ENCODE results near the gene CUX1.
"Not testable (repeated sequence)": the region's sequence is repeated elsewhere in the genome, so short reads cannot be mapped to it uniquely, and the experiment has no call there.

CUX1 gene

DNA sequence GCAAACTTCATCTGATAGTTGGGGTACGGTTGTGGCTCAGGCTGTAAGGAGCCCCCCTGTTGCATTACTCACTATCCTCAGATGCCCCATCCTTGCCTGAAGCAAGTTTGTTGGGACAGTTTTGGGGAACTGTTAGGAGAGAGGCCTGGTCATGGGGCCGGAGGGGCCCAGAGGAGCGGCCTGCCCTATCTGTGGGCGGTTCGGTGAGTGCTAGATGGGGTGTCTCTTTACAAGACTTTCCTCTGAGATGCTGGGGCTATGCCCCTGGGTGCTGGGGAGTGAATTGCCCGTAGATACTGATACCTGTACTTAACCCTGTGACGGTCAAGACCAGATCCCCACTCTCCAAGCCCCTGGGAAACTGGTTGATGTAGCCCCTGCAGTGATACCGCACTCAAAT, 12.4 kb downstream of the CUX1 start:
- H2AFZ ChIP-seq (ENCODE audit: low read depth, low read length) = no peak overlapping the region
- H4K20me1 ChIP-seq (ENCODE audit: insufficient read depth, low read length) = peaks cover 86% of the 10 kb centered on the region
- TF ChIP-seq EZH2 (IDR thresholded peaks at IDR 0.05; ENCODE audit: borderline replicate concordance, low read depth, low read length, severe bottlenecking) = no peak
- TF ChIP-seq, protein P1, sequence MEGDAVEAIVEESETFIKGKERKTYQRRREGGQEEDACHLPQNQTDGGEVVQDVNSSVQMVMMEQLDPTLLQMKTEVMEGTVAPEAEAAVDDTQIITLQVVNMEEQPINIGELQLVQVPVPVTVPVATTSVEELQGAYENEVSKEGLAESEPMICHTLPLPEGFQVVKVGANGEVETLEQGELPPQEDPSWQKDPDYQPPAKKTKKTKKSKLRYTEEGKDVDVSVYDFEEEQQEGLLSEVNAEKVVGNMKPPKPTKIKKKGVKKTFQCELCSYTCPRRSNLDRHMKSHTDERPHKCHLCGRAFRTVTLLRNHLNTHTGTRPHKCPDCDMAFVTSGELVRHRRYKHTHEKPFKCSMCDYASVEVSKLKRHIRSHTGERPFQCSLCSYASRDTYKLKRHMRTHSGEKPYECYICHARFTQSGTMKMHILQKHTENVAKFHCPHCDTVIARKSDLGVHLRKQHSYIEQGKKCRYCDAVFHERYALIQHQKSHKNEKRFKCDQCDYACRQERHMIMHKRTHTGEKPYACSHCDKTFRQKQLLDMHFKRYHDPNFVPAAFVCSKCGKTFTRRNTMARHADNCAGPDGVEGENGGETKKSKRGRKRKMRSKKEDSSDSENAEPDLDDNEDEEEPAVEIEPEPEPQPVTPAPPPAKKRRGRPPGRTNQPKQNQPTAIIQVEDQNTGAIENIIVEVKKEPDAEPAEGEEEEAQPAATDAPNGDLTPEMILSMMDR (IDR thresholded peaks at IDR 0.05; ENCODE audit: borderline replicate concordance, extremely low read depth, low read length, poor library complexity, severe bottlenecking) = no peak
- DNase-seq (no peak), ATAC-seq (ENCODE audit: insufficient read depth, low read depth) (no peak)
- H3K27ac ChIP-seq (ENCODE audit: low read length) = no peak overlapping the region
- H3K9ac ChIP-seq (ENCODE audit: low read depth, low read length) = no peak overlapping the region
- peaks cover 38% of the 10 kb centered on the region for H3K36me3 ChIP-seq (ENCODE audit: insufficient read depth, low read length)
- H3K4me1 ChIP-seq (ENCODE audit: insufficient read depth, low read length) = no peaks in the 10 kb centered on the region
- H3K79me2 ChIP-seq (ENCODE audit: insufficient read depth, low read length) = peaks cover 98% of the 10 kb centered on the region
- no peak overlapping the region for H3K4me3 ChIP-seq (ENCODE audit: low read depth in 1 of 2, low read length in 2 of 2)
- no peak overlapping the region for H3K4me2 ChIP-seq (ENCODE audit: insufficient read depth, low read length)
- H3K27me3 ChIP-seq (ENCODE audit: insufficient read depth, low read length, poor library complexity) = no peaks in the 10 kb centered on the region
- no peaks in the 10 kb centered on the region for H3K9me3 ChIP-seq (ENCODE audit: insufficient read depth, low read length, severe bottlenecking)

DNA sequence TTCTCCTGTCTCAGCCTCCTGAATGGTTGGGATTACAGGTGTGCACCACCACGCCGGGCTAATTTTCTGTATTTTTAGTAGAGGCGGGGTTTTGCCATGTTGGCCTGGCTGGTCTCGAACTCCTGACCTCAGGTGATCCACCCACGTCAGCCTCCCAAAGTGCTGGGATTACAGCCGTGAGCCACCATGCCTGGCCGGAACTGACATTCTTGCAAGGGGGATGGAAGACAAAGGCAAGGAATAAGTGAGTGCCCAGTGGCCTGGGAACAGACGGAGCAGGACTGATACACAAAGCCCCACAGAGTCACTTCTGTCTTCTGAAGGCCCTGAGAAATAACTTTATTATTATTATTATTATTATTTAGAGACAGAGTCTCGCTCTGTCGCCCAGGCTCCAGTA, 14.0 kb downstream of the CUX1 start:
- not testable (repeated sequence) for H3K27me3 ChIP-seq (ENCODE audit: insufficient read depth, low read length, poor library complexity); H3K9ac ChIP-seq (ENCODE audit: low read depth, low read length); H3K9me3 ChIP-seq (ENCODE audit: insufficient read depth, low read length, severe bottlenecking); H3K4me3 ChIP-seq (ENCODE audit: low read depth in 1 of 2, low read length in 2 of 2); H3K27ac ChIP-seq (ENCODE audit: low read length); ATAC-seq (ENCODE audit: insufficient read depth, low read depth); H3K4me2 ChIP-seq (ENCODE audit: insufficient read depth, low read length); H3K4me1 ChIP-seq (ENCODE audit: insufficient read depth, low read length); H2AFZ ChIP-seq (ENCODE audit: low read depth, low read length); DNase-seq
- Histone ChIP-seq H3K36me3 (ENCODE audit: insufficient read depth, low read length) (peaks cover 30% of the 10 kb centered on the region), H3K79me2 (ENCODE audit: insufficient read depth, low read length) (peaks cover 98% of the 10 kb centered on the region), H4K20me1 (ENCODE audit: insufficient read depth, low read length) (peaks cover 86% of the 10 kb centered on the region)

DNA sequence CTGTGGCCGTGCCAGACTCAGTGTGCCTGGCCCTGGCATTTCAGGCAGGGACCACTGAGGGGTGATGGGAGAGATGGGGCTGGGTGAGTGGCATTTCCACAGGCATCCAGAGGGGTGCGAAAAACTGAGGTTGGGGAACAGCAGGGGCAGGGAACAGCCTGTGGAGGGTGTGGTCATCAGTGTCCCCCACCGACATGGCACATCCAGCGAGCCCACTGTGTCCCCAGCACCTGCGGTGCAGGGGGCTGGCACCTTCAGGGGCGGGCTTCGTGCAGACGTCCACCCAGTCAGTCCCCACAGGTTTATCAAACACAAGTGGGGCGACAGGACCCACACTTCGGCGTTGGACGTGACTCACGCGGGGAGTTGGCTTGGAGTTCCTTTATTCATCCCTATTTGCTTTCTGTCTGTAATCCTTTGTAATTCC, 14.8 kb downstream of the CUX1 start:
- no peak for DNase-seq
- Histone ChIP-seq H3K4me3 (ENCODE audit: low read depth in 1 of 2, low read length in 2 of 2) (no peak overlapping the region), H4K20me1 (ENCODE audit: insufficient read depth, low read length) (peaks cover 87% of the 10 kb centered on the region), H3K9ac (ENCODE audit: low read depth, low read length) (no peak overlapping the region), H2AFZ (ENCODE audit: low read depth, low read length) (no peak overlapping the region), H3K79me2 (ENCODE audit: insufficient read depth, low read length) (peaks cover 98% of the 10 kb centered on the region), H3K9me3 (ENCODE audit: insufficient read depth, low read length, severe bottlenecking) (no peaks in the 10 kb centered on the region), H3K4me1 (ENCODE audit: insufficient read depth, low read length) (no peaks in the 10 kb centered on the region), H3K4me2 (ENCODE audit: insufficient read depth, low read length) (no peak overlapping the region), H3K27me3 (ENCODE audit: insufficient read depth, low read length, poor library complexity) (no peaks in the 10 kb centered on the region), H3K36me3 (ENCODE audit: insufficient read depth, low read length) (peaks cover 30% of the 10 kb centered on the region), H3K27ac (ENCODE audit: low read length) (no peak overlapping the region)
- TF ChIP-seq, protein P1 (IDR thresholded peaks at IDR 0.05; ENCODE audit: borderline replicate concordance, extremely low read depth, low read length, poor library complexity, severe bottlenecking) = no peak
- TF ChIP-seq EZH2 (IDR thresholded peaks at IDR 0.05; ENCODE audit: borderline replicate concordance, low read depth, low read length, severe bottlenecking) = no peak
- no peak for ATAC-seq (ENCODE audit: insufficient read depth, low read depth)

DNA sequence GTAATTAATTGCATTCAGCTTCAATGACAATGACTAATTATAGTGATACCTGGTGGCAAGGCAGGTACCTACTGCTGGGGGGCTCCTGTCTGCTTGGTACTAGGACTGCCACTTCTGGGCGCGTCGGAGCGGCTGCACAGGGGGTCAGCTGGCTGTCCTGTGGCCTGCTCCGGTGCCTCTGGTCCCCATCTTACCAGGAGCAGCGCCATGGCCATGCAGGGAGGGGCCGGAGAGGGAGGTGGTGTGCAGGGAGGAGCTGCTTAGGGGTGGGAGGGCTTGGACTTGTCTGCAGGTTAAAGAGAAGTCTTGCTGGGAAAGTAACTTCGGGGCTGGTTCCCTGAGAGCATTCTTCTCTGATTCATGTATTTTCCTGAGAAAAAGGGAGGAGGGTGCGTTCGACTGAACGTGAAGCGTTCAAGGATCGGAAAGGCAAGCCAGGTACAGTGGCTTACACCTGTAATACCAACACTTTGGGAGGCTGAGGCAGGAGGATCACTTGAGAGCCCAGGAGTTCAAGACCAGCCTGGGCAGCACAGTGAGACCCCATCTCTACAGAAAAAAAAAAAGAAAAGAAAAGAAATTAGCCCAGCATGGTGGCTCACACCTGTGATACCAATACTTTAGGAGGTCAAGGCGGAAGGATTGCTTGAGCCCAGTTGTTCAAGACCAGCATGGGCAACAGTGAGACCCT, 15.4 kb downstream of the CUX1 start:
- TF ChIP-seq, protein P1 (IDR thresholded peaks at IDR 0.05; ENCODE audit: borderline replicate concordance, extremely low read depth, low read length, poor library complexity, severe bottlenecking) = no peak
- TF ChIP-seq EZH2 (IDR thresholded peaks at IDR 0.05; ENCODE audit: borderline replicate concordance, low read depth, low read length, severe bottlenecking) = no peak
- H3K9ac ChIP-seq (ENCODE audit: low read depth, low read length) = no peak overlapping the region
- no peak overlapping the region for H2AFZ ChIP-seq (ENCODE audit: low read depth, low read length)
- no peaks in the 10 kb centered on the region for H3K9me3 ChIP-seq (ENCODE audit: insufficient read depth, low read length, severe bottlenecking)
- no peaks in the 10 kb centered on the region for H3K27me3 ChIP-seq (ENCODE audit: insufficient read depth, low read length, poor library complexity)
- DNase-seq (no peak), ATAC-seq (ENCODE audit: insufficient read depth, low read depth) (no peak)
- peaks cover 27% of the 10 kb centered on the region for H3K36me3 ChIP-seq (ENCODE audit: insufficient read depth, low read length)
- H4K20me1 ChIP-seq (ENCODE audit: insufficient read depth, low read length) = peaks cover 87% of the 10 kb centered on the region
- H3K4me2 ChIP-seq (ENCODE audit: insufficient read depth, low read length) = no peak overlapping the region
- H3K4me1 ChIP-seq (ENCODE audit: insufficient read depth, low read length) = no peaks in the 10 kb centered on the region
- H3K27ac ChIP-seq (ENCODE audit: low read length) = no peak overlapping the region
- H3K4me3 ChIP-seq (ENCODE audit: low read depth in 1 of 2, low read length in 2 of 2) = no peak overlapping the region
- H3K79me2 ChIP-seq (ENCODE audit: insufficient read depth, low read length) = peaks cover 98% of the 10 kb centered on the region
